ENCODE data around the gene MPP2.

MPP2 gene

GRCh38 chr17:43861960-43862359 lies 45.4 kb downstream of the MPP2 start (continued):
- TF ChIP-seq PATZ1 (tag by site-specific recombination; IDR thresholded peaks at IDR 0.05) = no peak
- TF ChIP-seq ZNF133 (tag by site-specific recombination; IDR thresholded peaks at IDR 0.05) = no peak
- TF ChIP-seq GLI2 (tag by site-specific recombination; IDR thresholded peaks at IDR 0.05; ENCODE audit: borderline replicate concordance, low read depth) = no peak
- TF ChIP-seq ZNF140 (tag by site-specific recombination; IDR thresholded peaks at IDR 0.05) = no peak
- TF ChIP-seq ZNF10 (tag by site-specific recombination; IDR thresholded peaks at IDR 0.05) = no peak
- TF ChIP-seq ZNF37A (tag by site-specific recombination; IDR thresholded peaks at IDR 0.05) = no peak
- TF ChIP-seq KLF10 (tag by site-specific recombination; IDR thresholded peaks at IDR 0.05) = no peak

GRCh38 chr17:43860927-43861622 lies 46.3 kb downstream of the MPP2 start:
- CTCF ChIA-PET = interaction anchor here (0.6 to 2.7 kb wide), 4 partner anchors 13 to 95 kb away, joined by 3 to 15 read pairs (median 6); partner anchors contain the start of gene CD300LG

GRCh38 chr17:43860077-43860725 lies 47.1 kb downstream of the MPP2 start:
- no peak overlapping the region for H3K4me3 ChIP-seq (ENCODE audit: low read depth, low read length)
- H3K36me3 ChIP-seq (ENCODE audit: control insufficient read depth in 2 of 2, insufficient read depth in 1 of 2, low read length in 2 of 2) = no peaks in the 10 kb centered on the region
- H3K4me1 ChIP-seq (ENCODE audit: control insufficient read depth, insufficient read depth, low read length) = no peaks in the 10 kb centered on the region
- TF ChIP-seq PRDM10 (tag by site-specific recombination; IDR thresholded peaks at IDR 0.05) = no peak
- TF ChIP-seq REST (tag by site-specific recombination; IDR thresholded peaks at IDR 0.05) = no peak
- no peak for TF ChIP-seq TCF7L2 (IDR thresholded peaks at IDR 0.05; ENCODE audit: borderline replicate concordance, low read depth, low read length)
- no peak for TF ChIP-seq ZNF211 (tag by site-specific recombination; IDR thresholded peaks at IDR 0.05; ENCODE audit: low read depth)
- no peak for TF ChIP-seq ZNF423 (tag by site-specific recombination; IDR thresholded peaks at IDR 0.05)
- no peak for TF ChIP-seq HOXC10 (CRISPR knock-in tag; IDR thresholded peaks at IDR 0.05)
- no peak for TF ChIP-seq ZNF560 (tag by site-specific recombination; IDR thresholded peaks at IDR 0.05; ENCODE audit: borderline replicate concordance)
- TF ChIP-seq ZNF777 (tag by site-specific recombination; IDR thresholded peaks at IDR 0.05; ENCODE audit: borderline replicate concordance) = no peak
- ChIA-PET CTCF (interaction anchor here (0.6 to 2.7 kb wide), 4 partner anchors 14 to 86 kb away, joined by 3 to 15 read pairs (median 3); partner anchors contain the start of gene CD300LG), POLR2A (no interaction called here)
- H3K27ac ChIP-seq (ENCODE audit: extremely low read depth, low read depth, low read length) = no peak overlapping the region
- no peaks in the 10 kb centered on the region for H3K9me3 ChIP-seq (ENCODE audit: control insufficient read depth, insufficient read depth, low read depth, low read length)

More at GRCh38 chr17:43860927-43861622, 46.3 kb downstream of the MPP2 start:
- no peaks in the 10 kb centered on the region for H3K4me1 ChIP-seq (ENCODE audit: control insufficient read depth, insufficient read depth, low read length)
- TF ChIP-seq ZNF157 (tag by site-specific recombination; IDR thresholded peaks at IDR 0.05) (peak; percentile 68), ZBTB26 (tag by site-specific recombination; optimal IDR thresholded peaks at IDR 0.05) (no peak)
- no peaks in the 10 kb centered on the region for H3K36me3 ChIP-seq (ENCODE audit: control insufficient read depth in 2 of 2, insufficient read depth in 1 of 2, low read length in 2 of 2)
- no peaks in the 10 kb centered on the region for H3K9me3 ChIP-seq (ENCODE audit: control insufficient read depth, insufficient read depth, low read depth, low read length)
- no peak overlapping the region for H3K4me3 ChIP-seq (ENCODE audit: low read depth, low read length)
- H3K27ac ChIP-seq (ENCODE audit: extremely low read depth, low read depth, low read length) = no peak overlapping the region
- POLR2A ChIA-PET = interaction anchor here (0.6 kb wide), 1 partner anchor 313 kb away, joined by 4 read pairs; no protein-coding TSS in a partner anchor
